Measurements from ENCODE around the gene MAX. TPM values are rescaled to one million over a fixed set of nuclear protein-coding genes. Genes with fewer than 3 reads are reported as not detected.

MAX gene
- total and polyA plus RNA-seq, 2 donors from 2014 or later = 48.9 to 89.4 TPM

- no peak for TF ChIP-seq CTCF (IDR thresholded peaks at IDR 0.05; ENCODE audit: borderline replicate concordance, extremely low read depth, insufficient read depth)
- no peak for FAIRE-seq
These were observed 73.4 kb downstream of the MAX start for GRCh38 chr14:65028937-65029336.

GRCh38 chr14:65027127-65027799, 75.1 kb downstream of the MAX start:
- no peak overlapping the region for H3K4me3 ChIP-seq (ENCODE audit: low read length in 3 of 3)
- H3K27me3 ChIP-seq (ENCODE audit: control insufficient read depth, insufficient read depth, low read length) = no peaks in the 10 kb centered on the region
- peaks cover 0 to 22% (median 18%) of the 10 kb centered on the region in 3 donors for H3K36me3 ChIP-seq (ENCODE audit: control insufficient read depth in 2 of 3, insufficient read depth in 3 of 3, low read length in 3 of 3)
- intact Hi-C loops (cut with DNase I) = no loop called here
- H3K27ac ChIP-seq (ENCODE audit: low read depth in 2 of 2, low read length in 2 of 2) = no peak overlapping the region
- no peaks in the 10 kb centered on the region for H3K4me1 ChIP-seq (ENCODE audit: control insufficient read depth in 2 of 3, insufficient read depth in 2 of 3, low read depth in 1 of 3, low read length in 3 of 3)
- TF ChIP-seq CTCF (IDR thresholded peaks at IDR 0.05; ENCODE audit: borderline replicate concordance, extremely low read depth, insufficient read depth) = no peak
- H3K9ac ChIP-seq (ENCODE audit: low read length in 3 of 3) = no peak overlapping the region
- no peaks in the 10 kb centered on the region for H3K9me3 ChIP-seq (ENCODE audit: control insufficient read depth in 2 of 3, insufficient read depth in 1 of 3, low read length in 3 of 3)
- DNase-seq (no peak), FAIRE-seq (no peak)

More at GRCh38 chr14:65028937-65029336, 73.4 kb downstream of the MAX start:
- H3K36me3 ChIP-seq (ENCODE audit: control insufficient read depth in 2 of 3, insufficient read depth in 3 of 3, low read length in 3 of 3) = peaks cover 2 to 25% (median 18%) of the 10 kb centered on the region in 3 donors
- intact Hi-C loops (cut with DNase I) = no loop called here
- H3K9me3 ChIP-seq (ENCODE audit: control insufficient read depth in 2 of 3, insufficient read depth in 1 of 3, low read length in 3 of 3) = no peaks in the 10 kb centered on the region
- H3K27ac ChIP-seq (ENCODE audit: low read depth in 2 of 2, low read length in 2 of 2) = no peak overlapping the region
- H3K27me3 ChIP-seq (ENCODE audit: control insufficient read depth, insufficient read depth, low read length) = no peaks in the 10 kb centered on the region
- no peaks in the 10 kb centered on the region for H3K4me1 ChIP-seq (ENCODE audit: control insufficient read depth in 2 of 3, insufficient read depth in 2 of 3, low read depth in 1 of 3, low read length in 3 of 3)
- no peak for DNase-seq
- no peak overlapping the region for H3K4me3 ChIP-seq (ENCODE audit: low read length in 3 of 3)
- no peak overlapping the region for H3K9ac ChIP-seq (ENCODE audit: low read length in 3 of 3)

GRCh38 chr14:65026526-65026925, 75.8 kb downstream of the MAX start:
- no peak overlapping the region for H3K27ac ChIP-seq (ENCODE audit: low read depth in 2 of 2, low read length in 2 of 2)
- no peaks in the 10 kb centered on the region for H3K4me1 ChIP-seq (ENCODE audit: control insufficient read depth in 2 of 3, insufficient read depth in 2 of 3, low read depth in 1 of 3, low read length in 3 of 3)
- TF ChIP-seq CTCF (IDR thresholded peaks at IDR 0.05; ENCODE audit: borderline replicate concordance, extremely low read depth, insufficient read depth) = no peak
- H3K9me3 ChIP-seq (ENCODE audit: control insufficient read depth in 2 of 3, insufficient read depth in 1 of 3, low read length in 3 of 3) = no peaks in the 10 kb centered on the region
- intact Hi-C loops (cut with DNase I) = no loop called here
- DNase-seq (no peak), FAIRE-seq (no peak)
- H3K36me3 ChIP-seq (ENCODE audit: control insufficient read depth in 2 of 3, insufficient read depth in 3 of 3, low read length in 3 of 3) = peaks cover 0 to 22% (median 18%) of the 10 kb centered on the region in 3 donors
- H3K4me3 ChIP-seq (ENCODE audit: low read length in 3 of 3) = no peak overlapping the region
- H3K27me3 ChIP-seq (ENCODE audit: control insufficient read depth, insufficient read depth, low read length) = no peaks in the 10 kb centered on the region
- H3K9ac ChIP-seq (ENCODE audit: low read length in 3 of 3) = no peak overlapping the region

Measured in kidney (tissue), 14 donors.